CD4-positive, CD25-positive, alpha-beta regulatory T cell (primary cell): ENCODE data around the gene SDHD. TPM values are rescaled to one million over a fixed set of nuclear protein-coding genes. Genes with fewer than 3 reads are reported as not detected.
A peak's percentile ranks its signal among the peaks of the same experiment; 100 is the strongest.
"Not testable (repeated sequence)": the region's sequence is repeated elsewhere in the genome, so short reads cannot be mapped to it uniquely, and the experiment has no call there.

ENCODE experiments used
- ATAC-seq, 2 donors: fragments of 150-1000 bp; cut with Tn5 transposase; one replicate each; pipeline ENCODE4 v1.10.0; 2021; ENCODE audit warnings: low read depth in 2 of 2, moderate number of reproducible peaks in 2 of 2, moderate library complexity in 1 of 2
- DNase-seq, 3 donors: peaks; one replicate each; pipeline versions ENCODE4 v3.0.0 to v3.0.0-alpha.2; 2012 to 2022; ENCODE audit warnings: mixed read lengths in 1 of 3
- H3K27ac ChIP-seq: one replicate; pipeline ENCODE4 v1.7.0; 2013; ENCODE audit warnings: mild to moderate bottlenecking, low read length; ENCODE audit not compliant: insufficient read depth, poor library complexity, severe bottlenecking
- H3K27me3 ChIP-seq: one replicate; pipeline ENCODE4 v1.7.0; 2013; ENCODE audit warnings: low read length; ENCODE audit not compliant: control insufficient read depth, insufficient read depth
- H3K36me3 ChIP-seq: one replicate; pipeline ENCODE4 v1.7.0; 2013; ENCODE audit warnings: mild to moderate bottlenecking, low read length, moderate library complexity; ENCODE audit not compliant: control insufficient read depth, insufficient read depth
- H3K4me1 ChIP-seq: 2 replicates; pipeline ENCODE4 v1.7.0; 2013; ENCODE audit warnings: mild to moderate bottlenecking, low read length; ENCODE audit not compliant: insufficient read depth, control insufficient read depth, poor library complexity, severe bottlenecking
- H3K4me3 ChIP-seq: one replicate; pipeline ENCODE4 v1.7.0; 2013; ENCODE audit warnings: low read depth, mild to moderate bottlenecking, low read length, moderate library complexity
- H3K9me3 ChIP-seq, 2 experiments: 1 replicate in 1 of 2; 2 replicates in 1 of 2; pipeline ENCODE4 v1.7.0; 2013; ENCODE audit warnings: low read length in 2 of 2, mild to moderate bottlenecking in 1 of 2, moderate library complexity in 1 of 2; ENCODE audit not compliant: control insufficient read depth in 2 of 2
- H3K27ac Mint-ChIP-seq, 3 donors: one replicate each; pipeline ENCODE4 v1.8.0; 2020 to 2022; ENCODE audit warnings: mild to moderate bottlenecking in 3 of 3, mixed read lengths in 3 of 3, moderate library complexity in 2 of 3
- H3K27me3 Mint-ChIP-seq: one replicate; pipeline ENCODE4 v1.8.0; 2022; ENCODE audit warnings: mild to moderate bottlenecking, mixed read lengths
- H3K36me3 Mint-ChIP-seq: one replicate; pipeline ENCODE4 v1.8.0; 2020; ENCODE audit warnings: mixed read lengths
- H3K4me1 Mint-ChIP-seq, 4 donors: one replicate each; pipeline ENCODE4 v1.8.0; 2020 to 2022; ENCODE audit warnings: mixed read lengths in 4 of 4, mild to moderate bottlenecking in 1 of 4
- H3K4me3 Mint-ChIP-seq, 4 donors: one replicate each; pipeline ENCODE4 v1.8.0; 2020 to 2022; ENCODE audit warnings: mild to moderate bottlenecking in 4 of 4, mixed read lengths in 4 of 4, moderate library complexity in 3 of 4
- H3K9me3 Mint-ChIP-seq, 7 donors: one replicate each; pipeline ENCODE4 v1.8.0; 2020 to 2022; ENCODE audit warnings: mixed read lengths in 7 of 7, mild to moderate bottlenecking in 3 of 7, moderate library complexity in 2 of 7
- polyA plus RNA-seq, 4 donors: library from polyadenylated mRNA; unstranded; fragments of 300-500 nt; fragmentation: Illumina TruSeq; gene quantifications; one replicate each; pipeline ENCODE4 v1.2.3, GENCODE V29; 2021
- total RNA-seq: library from RNA; stranded (reverse); gene quantifications from one replicate; pipeline ENCODE4 v1.2.3, GENCODE V29; 2022

SDHD gene
- total and polyA plus RNA-seq, 5 donors from 2014 or later = 37.0 to 200 (median 180) TPM

DNA sequence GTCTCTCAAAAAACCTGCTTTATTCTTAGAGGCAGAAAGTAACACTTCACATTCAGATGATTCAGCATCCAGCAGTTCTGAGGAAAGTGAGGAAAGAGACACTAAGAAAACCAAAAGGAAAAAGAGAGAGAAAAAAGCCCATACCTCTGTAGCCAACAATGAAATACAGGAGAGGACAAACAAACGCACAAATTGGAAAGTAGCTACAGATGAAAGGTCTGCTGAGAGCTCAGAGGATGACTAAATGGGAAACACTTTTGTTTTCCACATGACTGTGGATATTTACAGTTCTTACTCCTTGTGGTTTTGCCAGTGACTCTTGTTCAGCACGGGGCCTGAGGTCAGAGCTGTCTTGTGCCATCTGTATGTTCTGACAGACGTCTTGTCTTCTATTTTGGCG is 3.9 kb upstream of the SDHD start:
- Mint-ChIP-seq H3K4me3 (peak overlapping the region in 2 of 4 donors; percentile 27 to 72), H3K4me1 (peaks cover 17 to 33% (median 29%) of the 10 kb centered on the region in 4 donors), H3K27ac (peak overlapping the region in 1 of 3 donors; percentile 33), H3K36me3 (peaks cover 42% of the 10 kb centered on the region), H3K27me3 (no peaks in the 10 kb centered on the region), H3K9me3 (peaks cover 0 to 2% (median 0%) of the 10 kb centered on the region in 7 donors)
- H3K4me1 ChIP-seq = peaks cover 22% of the 10 kb centered on the region
- H3K36me3 ChIP-seq = peaks cover 51% of the 10 kb centered on the region
- H3K27ac ChIP-seq = no peak overlapping the region
- no peak overlapping the region for H3K4me3 ChIP-seq
- H3K27me3 ChIP-seq = no peaks in the 10 kb centered on the region
- no peak for DNase-seq
- ATAC-seq = no peak
- H3K9me3 ChIP-seq = no peaks in the 10 kb centered on the region

DNA sequence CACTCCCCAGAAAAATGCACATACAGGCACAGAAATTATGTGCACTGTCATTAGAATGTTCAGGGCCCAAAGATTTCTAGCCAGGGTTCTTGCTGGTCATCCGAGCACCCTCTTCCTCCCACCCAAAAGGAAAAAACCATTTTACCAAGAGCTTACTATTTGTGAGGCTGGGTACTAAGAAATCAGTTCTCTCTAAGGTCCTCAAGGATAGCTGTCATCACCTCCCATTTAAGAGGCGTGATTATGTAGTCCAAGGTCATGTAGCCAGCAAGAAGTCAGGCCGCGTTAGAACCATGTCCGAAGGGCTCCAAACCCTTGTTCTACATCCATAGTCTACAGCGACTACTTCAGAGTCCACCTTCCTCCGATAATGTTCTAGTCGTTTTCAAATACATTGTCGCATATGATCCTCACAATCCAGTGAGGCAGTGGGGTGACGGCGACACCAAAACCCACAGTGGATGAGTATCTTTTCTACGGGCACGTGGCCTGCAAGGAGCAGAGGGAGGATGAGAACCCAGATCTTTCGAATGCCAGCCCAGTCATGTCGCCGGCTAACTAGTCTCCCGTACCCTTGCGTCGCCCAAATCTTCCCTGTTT is 751 bp upstream of the SDHD start:
- Mint-ChIP-seq H3K36me3 (peaks cover 51% of the 10 kb centered on the region), H3K27ac (peak overlapping the region; percentile 97 to 99 (median 98)), H3K4me1 (peaks cover 32 to 61% (median 49%) of the 10 kb centered on the region in 4 donors), H3K9me3 (peaks cover 0 to 5% (median 0%) of the 10 kb centered on the region in 7 donors), H3K27me3 (no peaks in the 10 kb centered on the region), H3K4me3 (peak overlapping the region; percentile 96 to 99 (median 98))
- peak overlapping the region; percentile 80 for H3K27ac ChIP-seq
- peak overlapping the region; percentile 99 for H3K4me3 ChIP-seq
- no peaks in the 10 kb centered on the region for H3K9me3 ChIP-seq
- H3K4me1 ChIP-seq = peaks cover 36% of the 10 kb centered on the region
- peaks cover 50% of the 10 kb centered on the region for H3K36me3 ChIP-seq
- ATAC-seq (peak; percentile 13 to 19), DNase-seq (peak in 1 of 3 donors; percentile 64)
- no peaks in the 10 kb centered on the region for H3K27me3 ChIP-seq

DNA sequence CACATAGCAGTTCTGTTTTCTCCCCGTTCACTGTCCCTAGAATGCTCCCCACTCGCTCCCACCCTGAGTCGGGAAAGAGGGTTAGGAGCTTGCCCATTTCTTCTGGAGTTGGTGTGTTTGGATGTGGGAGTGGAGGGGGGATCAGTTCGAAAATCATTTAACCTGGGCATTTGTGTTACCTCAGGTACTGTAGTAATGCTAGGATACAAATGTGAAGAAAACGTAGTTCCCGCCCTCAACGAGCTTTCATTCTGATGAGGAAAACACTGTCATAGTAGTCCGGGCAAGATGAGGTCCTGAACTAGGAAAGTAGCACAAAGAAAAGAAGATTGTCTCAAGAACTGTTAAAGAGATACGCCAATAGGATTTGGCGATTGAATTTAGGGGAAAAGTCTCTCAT is 539 bp downstream of the SDHD start:
- peak overlapping the region; percentile 97 to 99 (median 98) for H3K27ac Mint-ChIP-seq
- peaks cover 36% of the 10 kb centered on the region for H3K4me1 ChIP-seq
- peak in 1 of 3 donors; percentile 3 for DNase-seq
- H3K27me3 Mint-ChIP-seq = no peaks in the 10 kb centered on the region
- H3K36me3 ChIP-seq = peaks cover 63% of the 10 kb centered on the region
- H3K27ac ChIP-seq = peak overlapping the region; percentile 80
- no peaks in the 10 kb centered on the region for H3K9me3 ChIP-seq
- peak overlapping the region; percentile 99 for H3K4me3 ChIP-seq
- ATAC-seq = no peak
- H3K27me3 ChIP-seq = no peaks in the 10 kb centered on the region
- H3K9me3 Mint-ChIP-seq = peaks cover 0 to 5% (median 0%) of the 10 kb centered on the region in 7 donors
- peaks cover 58% of the 10 kb centered on the region for H3K36me3 Mint-ChIP-seq
- H3K4me1 Mint-ChIP-seq = peaks cover 32 to 69% (median 52%) of the 10 kb centered on the region in 4 donors
- peak overlapping the region; percentile 96 to 99 (median 98) for H3K4me3 Mint-ChIP-seq

DNA sequence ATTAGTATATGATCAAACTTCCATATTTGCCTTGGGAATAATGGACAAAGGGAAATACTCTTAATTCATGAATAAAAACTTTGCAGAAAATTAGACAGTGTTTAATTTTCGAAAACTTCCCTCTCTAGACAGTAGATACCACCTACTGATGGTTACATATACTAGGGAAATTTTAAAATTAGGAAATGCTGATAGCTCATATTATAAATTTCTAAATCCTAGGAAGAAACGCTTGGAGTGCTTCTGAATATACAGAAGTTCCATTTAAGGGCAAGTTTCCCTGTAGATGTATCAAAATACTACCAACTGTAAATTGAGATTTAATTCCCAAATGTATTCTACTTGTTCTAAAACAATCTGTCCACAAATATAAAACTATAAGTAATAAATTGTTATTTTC is 8.6 kb downstream of the SDHD start:
- H3K27me3 Mint-ChIP-seq, H3K4me1 Mint-ChIP-seq, H3K27ac ChIP-seq, DNase-seq, ATAC-seq, H3K9me3 ChIP-seq, H3K27ac Mint-ChIP-seq, H3K4me1 ChIP-seq, H3K27me3 ChIP-seq, H3K9me3 Mint-ChIP-seq, H3K4me3 ChIP-seq, H3K4me3 Mint-ChIP-seq: not testable (repeated sequence)
- peaks cover 57% of the 10 kb centered on the region for H3K36me3 ChIP-seq
- peaks cover 49% of the 10 kb centered on the region for H3K36me3 Mint-ChIP-seq

DNA sequence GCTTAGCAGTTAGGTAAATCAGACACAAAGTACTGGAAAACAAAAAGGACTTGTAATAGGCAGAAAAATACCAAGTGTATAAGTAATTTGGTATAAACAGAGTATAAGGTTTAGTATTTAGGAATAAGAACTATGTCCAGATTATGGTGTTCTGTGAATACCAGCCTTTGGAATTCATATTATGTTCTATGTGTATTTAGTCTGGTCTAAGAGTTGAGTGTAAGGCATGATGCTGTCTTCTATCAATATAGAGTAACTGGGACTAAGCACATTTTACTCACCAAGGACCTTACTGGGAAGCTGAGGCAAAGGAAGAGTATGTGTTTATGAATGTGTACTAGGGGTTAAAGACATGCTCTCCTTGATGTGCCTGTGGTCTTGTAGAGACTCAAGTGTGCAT is 9.5 kb downstream of the SDHD start:
- H3K36me3 ChIP-seq = peaks cover 50% of the 10 kb centered on the region

DNA sequence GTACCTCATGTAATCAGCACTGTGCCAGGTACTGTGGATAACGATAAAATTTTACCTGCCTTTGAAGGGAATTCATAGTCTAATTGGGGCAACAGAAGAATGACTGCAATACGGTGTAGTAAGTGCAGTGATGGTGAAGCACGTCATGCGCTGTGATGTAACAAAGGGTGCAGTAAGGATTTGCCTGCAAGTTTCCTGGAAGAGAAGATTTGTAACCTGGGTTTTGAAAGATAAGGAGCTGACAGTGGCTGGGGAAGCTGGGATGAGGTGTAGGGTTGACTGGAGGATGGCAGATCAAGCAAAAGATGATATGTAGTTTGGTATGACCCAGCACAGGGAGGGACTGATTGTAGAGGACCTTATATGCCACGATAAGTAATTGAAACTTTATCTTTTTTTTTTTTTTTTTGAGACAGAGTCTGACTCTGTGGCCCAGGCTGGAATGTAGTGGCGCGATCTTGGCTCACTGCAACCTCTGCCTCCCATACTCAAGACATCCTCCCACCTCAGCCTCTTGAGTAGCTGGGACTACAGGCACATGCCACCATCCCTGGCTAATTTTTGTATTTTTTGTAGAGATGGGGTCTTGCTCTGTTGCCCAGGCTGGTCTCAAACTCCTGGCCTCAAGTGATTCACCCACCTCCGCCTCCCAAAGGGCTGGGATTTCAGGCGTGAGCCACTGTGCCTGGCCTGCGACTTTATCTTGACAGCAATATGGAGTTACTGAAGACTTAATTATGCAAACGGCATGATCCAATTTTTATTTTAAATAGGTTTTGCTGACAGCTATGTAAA is 11.3 kb downstream of the SDHD start:
- no peak for DNase-seq
- H3K9me3 Mint-ChIP-seq = no peaks in the 10 kb centered on the region
- no peaks in the 10 kb centered on the region for H3K9me3 ChIP-seq
- H3K4me3 Mint-ChIP-seq = no peak overlapping the region
- no peak overlapping the region for H3K27ac ChIP-seq
- ATAC-seq = no peak
- peaks cover 0 to 2% (median 0%) of the 10 kb centered on the region in 4 donors for H3K4me1 Mint-ChIP-seq
- H3K36me3 Mint-ChIP-seq = peaks cover 31% of the 10 kb centered on the region
- no peak overlapping the region for H3K27ac Mint-ChIP-seq
- H3K27me3 ChIP-seq = no peaks in the 10 kb centered on the region
- no peaks in the 10 kb centered on the region for H3K27me3 Mint-ChIP-seq
- no peaks in the 10 kb centered on the region for H3K4me1 ChIP-seq
- peaks cover 33% of the 10 kb centered on the region for H3K36me3 ChIP-seq
- H3K4me3 ChIP-seq = no peak overlapping the region

More for the DNA sequence above, 9.5 kb downstream of the SDHD start:
- no peak overlapping the region for H3K27ac Mint-ChIP-seq
- Histone ChIP-seq H3K27me3 (no peaks in the 10 kb centered on the region), H3K4me1 (no peaks in the 10 kb centered on the region), H3K9me3 (no peaks in the 10 kb centered on the region), H3K4me3 (no peak overlapping the region), H3K27ac (no peak overlapping the region)
- peaks cover 0 to 8% (median 4%) of the 10 kb centered on the region in 4 donors for H3K4me1 Mint-ChIP-seq
- H3K36me3 Mint-ChIP-seq = peaks cover 47% of the 10 kb centered on the region
- H3K27me3 Mint-ChIP-seq = no peaks in the 10 kb centered on the region
- ATAC-seq (no peak), DNase-seq (no peak)
- H3K4me3 Mint-ChIP-seq = no peak overlapping the region
- H3K9me3 Mint-ChIP-seq = no peaks in the 10 kb centered on the region

DNA sequence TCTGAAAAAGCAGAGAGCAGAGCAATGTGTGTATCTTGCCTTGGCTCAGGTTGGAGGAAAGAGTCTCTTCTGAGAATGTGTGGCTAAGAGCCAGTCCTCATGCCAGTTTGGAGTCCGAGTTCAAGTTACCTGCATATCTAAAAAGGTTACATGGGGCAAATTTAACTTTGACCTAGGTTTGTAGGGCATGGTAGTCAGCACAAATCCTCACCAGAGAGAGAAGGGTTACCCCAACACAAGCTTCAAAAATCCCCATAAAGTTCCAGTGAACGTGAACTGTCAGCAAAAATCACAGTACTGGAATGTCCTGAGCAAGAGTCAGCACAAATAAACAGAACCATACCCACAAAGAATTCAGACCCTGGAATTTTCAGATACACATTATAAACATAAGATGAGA is 13.8 kb downstream of the SDHD start:
- H3K27ac ChIP-seq = no peak overlapping the region
- H3K27ac Mint-ChIP-seq = no peak overlapping the region
- H3K36me3 Mint-ChIP-seq = peaks cover 24% of the 10 kb centered on the region

More for the DNA sequence above, 13.8 kb downstream of the SDHD start:
- no peaks in the 10 kb centered on the region for H3K27me3 ChIP-seq
- no peak overlapping the region for H3K4me3 Mint-ChIP-seq
- H3K9me3 Mint-ChIP-seq = no peaks in the 10 kb centered on the region
- peaks cover 18% of the 10 kb centered on the region for H3K36me3 ChIP-seq
- H3K4me3 ChIP-seq = no peak overlapping the region
- no peak for ATAC-seq
- peaks cover 0 to 2% (median 0%) of the 10 kb centered on the region in 4 donors for H3K4me1 Mint-ChIP-seq
- H3K27me3 Mint-ChIP-seq = no peaks in the 10 kb centered on the region
- H3K9me3 ChIP-seq = no peaks in the 10 kb centered on the region
- DNase-seq = no peak
- H3K4me1 ChIP-seq = no peaks in the 10 kb centered on the region
